ENCODE measurements around the gene GPS1.

GPS1 gene

GRCh38 chr17:82014432-82014831 lies 37.3 kb upstream of the GPS1 start:
- in situ Hi-C loops (cut with MboI; ENCODE audit: low sequenced_read_pairs): no loop called here

- in situ Hi-C loops (cut with MboI; ENCODE audit: low sequenced_read_pairs): no loop called here
Measured at GRCh38 chr17:82014971-82015310, 36.8 kb upstream of the GPS1 start.

DNA sequence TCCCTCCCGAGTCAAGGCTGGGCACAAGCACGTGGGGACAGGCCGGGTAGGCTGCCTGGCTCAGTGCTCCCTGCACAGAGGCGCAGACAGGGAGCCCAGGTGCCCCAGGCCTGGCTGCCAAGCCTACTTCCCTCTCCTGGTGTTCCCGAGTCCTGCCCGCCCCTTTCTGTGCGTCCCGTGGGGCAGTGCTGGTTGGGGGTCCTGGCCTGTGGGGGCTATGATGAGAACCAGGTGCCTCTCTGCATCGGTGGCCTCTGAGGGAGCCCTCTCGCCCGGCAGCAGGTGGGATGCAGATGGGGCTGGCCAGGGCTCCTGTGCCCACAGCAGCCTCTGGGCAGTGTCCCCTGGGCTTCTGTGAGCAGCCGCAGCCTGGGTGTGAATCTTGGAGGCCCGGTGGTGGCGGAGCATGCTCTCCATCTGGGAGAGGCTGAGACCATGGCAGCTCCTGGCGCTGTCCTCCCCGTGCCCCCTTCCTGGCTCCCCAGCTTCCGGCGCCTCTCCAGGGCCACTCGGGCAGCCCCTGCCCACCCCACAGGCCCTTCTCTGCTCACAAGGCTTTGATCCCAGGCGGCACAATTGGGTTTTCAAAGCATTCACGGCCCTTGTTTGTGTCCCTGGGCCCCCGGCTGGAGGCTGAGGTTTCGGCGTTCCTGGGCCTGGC lies 36.3 kb upstream of the GPS1 start:
- in situ Hi-C loops (cut with MboI; ENCODE audit: low sequenced_read_pairs): no loop called here

DNA sequence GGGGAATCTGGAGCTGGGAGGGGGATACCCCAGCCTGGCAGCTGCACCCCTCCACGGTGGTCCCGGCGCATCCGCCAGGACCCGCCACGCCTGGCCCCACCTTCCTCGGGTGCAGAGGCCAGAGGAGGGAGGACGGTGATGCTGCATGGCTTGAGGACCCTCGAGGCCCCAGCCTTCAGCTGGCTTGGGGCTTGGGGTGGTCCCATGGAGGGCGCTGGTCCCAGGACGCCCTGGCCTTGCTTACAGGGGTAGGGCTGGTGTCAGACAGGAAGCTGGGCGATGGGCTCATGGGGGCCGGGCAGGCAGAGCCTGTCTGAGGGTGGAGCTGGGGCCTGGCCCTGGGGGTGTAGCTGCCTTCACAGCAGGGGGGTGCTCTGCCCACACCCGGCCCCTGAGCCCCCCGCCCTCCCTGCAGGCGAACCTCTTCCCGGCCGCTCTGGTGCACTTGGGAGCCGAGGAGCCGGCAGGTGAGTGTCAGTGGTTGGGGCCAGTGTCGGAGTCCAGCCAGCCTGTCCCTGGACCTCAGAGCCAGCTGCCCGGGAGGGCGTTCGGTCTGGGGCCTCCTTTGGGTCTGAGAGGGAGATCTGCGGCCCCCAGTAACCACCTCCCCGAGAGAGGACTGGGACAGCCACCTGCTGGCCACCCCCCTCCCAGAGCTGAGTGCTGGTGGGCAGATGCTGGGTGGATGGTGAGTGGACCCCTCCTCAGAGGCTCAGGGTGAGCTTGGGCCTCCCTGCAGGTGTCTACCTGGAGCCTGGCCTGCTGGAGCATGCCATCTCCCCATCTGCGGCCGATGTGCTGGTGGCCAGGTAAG lies 35.4 kb upstream of the GPS1 start:
- in situ Hi-C loops (cut with MboI; ENCODE audit: low sequenced_read_pairs): no loop called here

GRCh38 chr17:82016875-82017459 lies 34.7 kb upstream of the GPS1 start:
- in situ Hi-C loops (cut with MboI; ENCODE audit: low sequenced_read_pairs): no loop called here

DNA sequence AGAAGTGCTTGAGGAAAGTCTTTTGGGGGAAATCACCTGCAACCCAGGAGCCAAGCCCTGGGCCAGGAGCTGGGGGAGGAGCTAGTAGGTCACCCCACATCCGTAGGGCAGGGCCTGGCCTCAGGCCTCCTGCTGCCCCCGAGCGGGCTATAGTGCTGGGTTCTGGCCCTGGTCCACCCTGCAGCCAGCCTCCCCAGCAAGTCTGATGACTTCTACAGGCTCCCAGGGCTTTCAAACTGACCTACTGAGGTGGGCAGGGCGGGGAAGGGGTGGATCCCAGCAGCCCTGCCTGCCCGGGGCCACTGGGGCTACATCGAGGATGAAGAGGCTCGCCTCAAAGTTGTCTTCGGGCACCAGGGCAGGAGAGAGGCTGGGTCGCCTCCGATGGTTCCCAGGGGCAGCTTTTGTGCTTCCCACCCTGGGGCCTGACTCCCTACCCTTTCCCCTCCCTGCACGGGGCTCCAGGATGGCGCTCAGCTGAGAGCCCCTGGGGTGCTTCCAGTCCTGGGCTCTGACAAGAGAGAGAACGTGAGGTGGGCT lies 34.0 kb upstream of the GPS1 start:
- in situ Hi-C loops (cut with MboI; ENCODE audit: low sequenced_read_pairs): no loop called here

- in situ Hi-C loops (cut with MboI; ENCODE audit: low sequenced_read_pairs): no loop called here
Measured at GRCh38 chr17:82018152-82018988, 33.3 kb upstream of the GPS1 start.

GRCh38 chr17:82018989-82019689 lies 32.6 kb upstream of the GPS1 start:
- in situ Hi-C loops (cut with MboI; ENCODE audit: low sequenced_read_pairs): no loop called here

- in situ Hi-C loops (cut with MboI; ENCODE audit: low sequenced_read_pairs): no loop called here
Measured at GRCh38 chr17:82019690-82020571, 31.8 kb upstream of the GPS1 start.

DNA sequence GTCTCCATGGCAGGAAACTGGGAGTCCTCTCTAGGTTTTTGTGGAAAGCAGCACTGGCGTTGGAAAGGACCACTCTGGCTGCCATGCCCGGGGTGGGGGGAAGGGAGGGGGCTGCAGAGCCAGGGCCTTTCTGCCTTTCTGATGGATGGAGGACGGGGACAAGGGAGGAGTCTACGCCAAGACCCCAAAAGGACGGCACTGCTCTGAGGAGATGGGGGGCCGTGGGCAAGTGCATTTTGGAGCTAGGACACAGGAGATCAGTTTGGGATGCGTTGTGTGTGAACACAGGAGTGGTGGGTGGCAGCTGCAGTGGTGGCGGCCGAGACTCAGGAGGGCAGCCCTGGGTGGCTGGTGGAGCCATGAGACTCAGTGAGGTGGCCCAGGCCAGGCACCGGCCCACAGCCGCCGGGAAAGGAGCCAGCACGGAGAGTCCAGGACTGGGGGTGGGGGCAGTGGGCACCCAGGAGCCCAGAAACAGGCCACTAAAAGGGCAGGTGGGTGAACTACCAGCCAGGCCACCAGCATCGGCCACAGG lies 31.1 kb upstream of the GPS1 start:
- in situ Hi-C loops (cut with MboI; ENCODE audit: low sequenced_read_pairs): no loop called here

DNA sequence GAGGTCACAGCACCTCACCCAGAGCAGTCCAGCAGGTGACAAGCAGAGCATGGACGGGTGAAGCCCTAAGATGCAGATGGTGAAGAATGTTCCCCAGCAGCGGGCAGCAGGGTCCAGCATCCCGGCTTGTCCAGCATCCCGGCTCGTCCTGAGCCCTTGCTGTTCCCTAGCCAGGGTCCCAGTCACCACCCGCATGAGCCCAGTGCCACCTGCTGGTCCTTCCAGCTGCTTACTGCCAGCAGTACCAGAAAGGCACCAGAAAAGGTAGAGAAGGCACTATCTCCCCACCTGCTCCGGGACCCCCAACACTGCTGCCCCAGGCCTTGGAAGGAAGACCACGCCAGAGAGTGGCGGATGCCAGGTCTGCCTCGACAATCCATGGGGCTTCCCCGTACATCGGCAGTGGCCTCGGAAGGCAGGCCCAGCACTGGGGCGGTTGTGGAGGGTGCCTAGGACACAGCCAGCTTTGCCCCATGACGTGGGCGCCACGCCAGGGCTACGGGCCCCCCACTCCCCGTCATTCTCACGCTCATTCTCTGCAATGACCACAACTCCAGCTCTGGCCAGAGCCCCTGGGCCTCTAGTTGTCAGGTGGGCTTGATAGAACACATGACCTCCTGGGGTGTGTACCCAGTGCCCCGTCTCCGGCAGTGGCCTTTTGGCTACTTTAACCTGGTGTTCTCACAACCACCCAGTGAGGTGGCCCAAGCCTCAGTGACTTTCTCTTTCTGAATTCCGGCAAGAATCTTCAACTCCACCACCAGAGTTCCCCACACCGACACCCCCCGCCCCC lies 30.4 kb upstream of the GPS1 start:
- in situ Hi-C loops (cut with MboI; ENCODE audit: low sequenced_read_pairs): no loop called here

- in situ Hi-C loops (cut with MboI; ENCODE audit: low sequenced_read_pairs): no loop called here
Measured at GRCh38 chr17:82021900-82022309, 29.8 kb upstream of the GPS1 start.

- in situ Hi-C loops (cut with MboI; ENCODE audit: low sequenced_read_pairs): no loop called here
Measured at GRCh38 chr17:82022310-82022980, 29.3 kb upstream of the GPS1 start, which contains the start of gene CENPX. Gene CENPX (minus strand): TSS chr17:82022878. CDS start chr17:82022861, 17 bp downstream.

GRCh38 chr17:82022981-82023446 lies 28.7 kb upstream of the GPS1 start, which contains the start of gene LRRC45:
Gene LRRC45 (plus strand): TSS chr17:82023305. CDS start chr17:82023644, 339 bp downstream.
- in situ Hi-C loops (cut with MboI; ENCODE audit: low sequenced_read_pairs): no loop called here

DNA sequence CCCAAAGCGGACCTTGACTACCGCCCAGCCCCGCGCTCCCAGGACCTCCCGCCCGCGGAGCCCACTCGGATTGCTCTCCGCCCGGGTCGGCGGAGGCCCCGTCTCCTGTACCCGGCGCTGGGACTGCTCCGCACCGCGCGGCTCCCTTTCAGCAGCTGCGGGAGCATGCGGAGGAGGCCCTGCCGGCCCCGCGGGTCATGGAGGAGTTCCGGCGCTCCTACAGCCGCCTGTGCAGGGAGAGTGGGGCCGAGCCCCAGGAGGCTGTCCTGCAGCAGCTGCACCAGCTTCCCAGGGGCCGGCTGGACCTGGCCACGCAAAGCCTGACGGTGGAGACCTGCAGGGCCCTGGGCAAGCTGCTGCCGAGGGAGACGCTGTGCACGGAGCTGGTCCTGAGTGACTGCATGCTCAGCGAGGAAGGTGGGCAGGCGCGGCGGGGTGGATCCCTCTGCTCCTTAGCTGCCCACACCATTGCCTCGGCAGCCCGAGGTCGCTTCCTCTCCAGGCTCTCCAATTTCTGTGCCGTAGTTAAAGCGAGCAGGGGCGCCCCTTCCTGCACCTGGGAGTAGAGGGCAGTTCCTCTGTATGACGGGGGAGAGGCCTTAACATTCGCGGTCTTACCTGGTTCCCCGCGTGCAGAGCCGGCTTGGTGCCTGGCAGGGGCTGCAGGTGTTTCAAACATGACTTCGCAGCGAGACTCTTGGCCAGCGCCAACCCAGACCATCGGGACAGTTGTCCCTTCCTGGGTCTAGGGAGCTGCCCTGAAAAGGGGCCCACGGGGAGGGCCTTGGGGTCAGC lies 28.1 kb upstream of the GPS1 start:
- in situ Hi-C loops (cut with MboI; ENCODE audit: low sequenced_read_pairs): no loop called here

DNA sequence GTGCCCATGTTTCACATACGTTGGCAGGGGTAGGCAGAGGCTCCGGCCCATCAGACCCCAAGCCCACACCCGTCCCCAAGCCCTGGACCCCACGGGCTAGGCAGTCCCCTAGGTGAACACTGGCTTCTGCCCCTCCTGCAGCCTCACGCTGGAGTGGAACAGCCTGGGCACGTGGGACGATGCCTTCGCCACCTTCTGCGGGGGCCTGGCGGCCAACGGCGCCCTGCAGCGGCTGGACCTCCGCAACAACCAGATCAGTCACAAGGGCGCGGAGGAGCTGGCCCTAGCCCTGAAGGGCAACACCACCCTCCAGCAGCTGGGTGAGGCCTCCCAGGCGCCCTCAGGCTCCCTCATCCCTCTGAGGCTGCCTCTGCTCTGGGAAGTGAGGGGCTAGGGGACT lies 26.8 kb upstream of the GPS1 start:
- in situ Hi-C loops (cut with MboI; ENCODE audit: low sequenced_read_pairs): loop anchor here (25.0 kb wide), 1 partner anchor 137 kb away; no protein-coding TSS in a partner anchor
